ENCODE measurements around the gene SFTPD.
A peak's percentile ranks its signal among the peaks of the same experiment; 100 is the strongest.
"Not testable (repeated sequence)": the region's sequence is repeated elsewhere in the genome, so short reads cannot be mapped to it uniquely, and the experiment has no call there.

The SFTPD gene

GRCh38 chr10:79925614-79926013 lies 23.3 kb downstream of the SFTPD start:
- DNase-seq (ENCODE audit: low spot score) = no peak

GRCh38 chr10:79923669-79924068 lies 25.2 kb downstream of the SFTPD start:
- DNase-seq (ENCODE audit: low spot score) = no peak

GRCh38 chr10:79923145-79923544 lies 25.8 kb downstream of the SFTPD start:
- no peak for DNase-seq (ENCODE audit: low spot score)

GRCh38 chr10:79922011-79922412 lies 26.9 kb downstream of the SFTPD start:
- not testable (repeated sequence) for DNase-seq (ENCODE audit: low spot score)

- DNase-seq (ENCODE audit: low spot score) = not testable (repeated sequence)
These were observed 33.1 kb downstream of the SFTPD start for GRCh38 chr10:79915838-79916237.

- not testable (repeated sequence) for DNase-seq (ENCODE audit: low spot score)
These were observed 34.4 kb downstream of the SFTPD start for GRCh38 chr10:79914512-79914911.

- DNase-seq (ENCODE audit: low spot score) = no peak
These were observed 38.1 kb downstream of the SFTPD start for GRCh38 chr10:79910836-79911235.

GRCh38 chr10:79910344-79910743 lies 38.6 kb downstream of the SFTPD start:
- DNase-seq (ENCODE audit: low spot score) = no peak

- no peak for DNase-seq (ENCODE audit: low spot score)
These were observed 43.3 kb downstream of the SFTPD start for GRCh38 chr10:79905322-79906314.

- peak; percentile 68 for DNase-seq (ENCODE audit: low spot score)
These were observed 44.1 kb downstream of the SFTPD start for GRCh38 chr10:79904671-79905321.

- DNase-seq (ENCODE audit: low spot score) = not testable (repeated sequence)
These were observed 47.3 kb downstream of the SFTPD start for GRCh38 chr10:79901571-79901970.

- no peak for DNase-seq (ENCODE audit: low spot score)
These were observed 50.1 kb downstream of the SFTPD start for GRCh38 chr10:79898597-79899325.

- not testable (repeated sequence) for DNase-seq (ENCODE audit: low spot score)
These were observed 56.0 kb downstream of the SFTPD start for GRCh38 chr10:79892896-79893295.

GRCh38 chr10:79890469-79890868 lies 58.4 kb downstream of the SFTPD start:
- no peak for DNase-seq (ENCODE audit: low spot score)

- not testable (repeated sequence) for DNase-seq (ENCODE audit: low spot score)
These were observed 59.9 kb downstream of the SFTPD start for GRCh38 chr10:79888984-79889383.
